Measurements from ENCODE around the gene CCDC152.
"Not testable (repeated sequence)": the region's sequence is repeated elsewhere in the genome, so short reads cannot be mapped to it uniquely, and the experiment has no call there.

CCDC152 gene, protein sequence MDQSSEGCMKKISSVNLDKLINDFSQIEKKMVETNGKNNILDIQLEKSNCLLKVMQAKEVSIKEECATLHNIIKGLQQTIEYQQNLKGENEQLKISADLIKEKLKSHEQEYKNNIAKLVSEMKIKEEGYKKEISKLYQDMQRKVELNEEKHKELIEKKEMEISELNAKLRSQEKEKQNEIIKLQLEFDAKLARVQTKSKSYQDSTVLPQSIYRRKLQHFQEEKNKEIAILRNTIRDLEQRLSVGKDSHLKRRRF

DNA sequence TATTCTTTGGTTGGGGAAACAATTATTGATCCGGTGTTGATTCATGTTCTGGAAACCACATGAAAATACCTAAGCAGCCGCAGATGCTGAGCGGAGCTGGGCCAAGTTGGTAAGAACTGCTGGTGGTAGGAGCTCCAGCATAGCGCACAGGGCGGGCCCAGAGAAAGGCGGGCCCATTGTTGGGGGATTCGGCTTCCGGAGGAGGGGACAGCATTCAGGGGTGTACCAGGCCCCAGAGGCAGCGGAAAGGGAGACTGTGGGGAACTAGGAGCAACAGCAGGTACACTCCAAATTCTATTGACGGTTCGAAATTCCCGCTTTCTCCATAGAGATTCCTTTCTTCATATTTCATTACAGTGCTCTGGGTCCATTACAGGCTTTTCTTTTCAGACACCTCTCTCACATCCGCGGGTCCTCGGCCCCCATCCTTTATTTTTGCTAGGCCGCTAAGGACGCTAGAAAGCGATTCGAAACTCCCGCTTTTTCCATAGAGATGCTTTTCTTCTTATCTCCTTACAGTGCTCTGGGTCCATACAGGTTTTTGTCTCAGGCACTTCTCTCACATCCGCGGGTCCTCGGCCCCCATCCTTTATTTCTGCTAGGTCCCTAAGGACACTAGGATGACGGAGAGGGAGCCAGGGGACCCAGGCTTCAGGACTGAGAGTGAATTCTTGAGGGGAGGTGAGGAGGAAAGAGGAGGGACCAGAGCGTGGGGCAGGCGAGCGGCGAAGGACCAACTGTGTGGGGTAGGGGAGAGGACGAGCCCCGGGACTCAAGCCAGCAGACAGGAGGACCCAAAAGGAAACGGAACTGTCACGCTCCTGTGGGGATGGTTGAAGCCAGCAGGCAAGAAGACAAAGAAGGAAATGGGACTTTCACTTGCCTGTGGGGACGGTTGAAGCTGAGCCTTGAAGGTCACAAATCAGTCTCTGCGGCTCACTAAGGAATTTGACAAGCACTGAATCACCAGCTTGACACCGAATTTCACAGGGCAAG, at the start of gene CCDC152:
CCDC152 (plus strand) TSS at position 213 of the 996 bp plus-strand sequence. CDS start 2,304 bp downstream, outside the sequence.
- H3K4me3 ChIP-seq (ENCODE audit: low read depth, low read length), result no peak within 1 kb of the TSS

DNA sequence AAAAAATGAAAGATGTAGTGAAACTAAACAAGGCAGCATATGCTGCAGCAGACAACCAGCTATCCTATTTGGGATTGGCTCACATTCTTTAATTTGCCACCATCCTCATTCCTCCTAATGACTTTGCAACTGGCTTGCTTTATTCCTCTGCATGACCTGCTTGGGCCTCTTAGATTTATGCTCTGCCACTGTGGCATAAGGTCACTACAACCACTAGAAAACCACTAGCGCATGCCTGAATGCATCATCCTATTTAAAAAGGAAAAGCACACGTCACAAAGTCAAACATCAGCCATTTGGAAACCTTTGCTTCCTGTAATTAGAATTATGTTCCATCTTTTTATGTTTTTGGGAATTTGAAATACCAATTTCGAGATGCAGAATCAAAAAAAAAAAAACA, 40.8 kb upstream of the CCDC152 start:
- H3K4me3 ChIP-seq (ENCODE audit: low read depth, low read length), result no peak overlapping the region
- DNase-seq (ENCODE audit: low read depth), result no peak
- TF ChIP-seq, protein P1, sequence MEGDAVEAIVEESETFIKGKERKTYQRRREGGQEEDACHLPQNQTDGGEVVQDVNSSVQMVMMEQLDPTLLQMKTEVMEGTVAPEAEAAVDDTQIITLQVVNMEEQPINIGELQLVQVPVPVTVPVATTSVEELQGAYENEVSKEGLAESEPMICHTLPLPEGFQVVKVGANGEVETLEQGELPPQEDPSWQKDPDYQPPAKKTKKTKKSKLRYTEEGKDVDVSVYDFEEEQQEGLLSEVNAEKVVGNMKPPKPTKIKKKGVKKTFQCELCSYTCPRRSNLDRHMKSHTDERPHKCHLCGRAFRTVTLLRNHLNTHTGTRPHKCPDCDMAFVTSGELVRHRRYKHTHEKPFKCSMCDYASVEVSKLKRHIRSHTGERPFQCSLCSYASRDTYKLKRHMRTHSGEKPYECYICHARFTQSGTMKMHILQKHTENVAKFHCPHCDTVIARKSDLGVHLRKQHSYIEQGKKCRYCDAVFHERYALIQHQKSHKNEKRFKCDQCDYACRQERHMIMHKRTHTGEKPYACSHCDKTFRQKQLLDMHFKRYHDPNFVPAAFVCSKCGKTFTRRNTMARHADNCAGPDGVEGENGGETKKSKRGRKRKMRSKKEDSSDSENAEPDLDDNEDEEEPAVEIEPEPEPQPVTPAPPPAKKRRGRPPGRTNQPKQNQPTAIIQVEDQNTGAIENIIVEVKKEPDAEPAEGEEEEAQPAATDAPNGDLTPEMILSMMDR (IDR thresholded peaks at IDR 0.05; ENCODE audit: low read depth, low read length, missing control alignments), result no peak

More for the DNA sequence above, at the start of gene CCDC152:
- TF ChIP-seq, protein P1 (IDR thresholded peaks at IDR 0.05; ENCODE audit: low read depth, low read length, missing control alignments), result no peak
- DNase-seq (ENCODE audit: low read depth), result no peak

DNA sequence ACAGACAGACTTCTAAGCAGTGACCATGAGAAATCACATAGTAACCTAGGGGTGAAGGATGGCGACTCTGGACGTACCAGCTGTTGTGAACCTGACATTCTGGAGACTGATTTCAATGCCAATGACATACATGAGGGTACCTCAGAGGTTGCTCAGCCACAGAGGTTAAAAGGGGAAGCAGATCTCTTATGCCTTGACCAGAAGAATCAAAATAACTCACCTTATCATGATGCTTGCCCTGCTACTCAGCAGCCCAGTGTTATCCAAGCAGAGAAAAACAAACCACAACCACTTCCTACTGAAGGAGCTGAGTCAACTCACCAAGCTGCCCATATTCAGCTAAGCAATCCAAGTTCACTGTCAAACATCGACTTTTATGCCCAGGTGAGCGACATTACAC, 38.0 kb upstream of the CCDC152 start:
- DNase-seq (ENCODE audit: low read depth), result no peak
- H3K4me3 ChIP-seq (ENCODE audit: low read depth, low read length), result no peak overlapping the region
- TF ChIP-seq, protein P1 (IDR thresholded peaks at IDR 0.05; ENCODE audit: low read depth, low read length, missing control alignments), result no peak

DNA sequence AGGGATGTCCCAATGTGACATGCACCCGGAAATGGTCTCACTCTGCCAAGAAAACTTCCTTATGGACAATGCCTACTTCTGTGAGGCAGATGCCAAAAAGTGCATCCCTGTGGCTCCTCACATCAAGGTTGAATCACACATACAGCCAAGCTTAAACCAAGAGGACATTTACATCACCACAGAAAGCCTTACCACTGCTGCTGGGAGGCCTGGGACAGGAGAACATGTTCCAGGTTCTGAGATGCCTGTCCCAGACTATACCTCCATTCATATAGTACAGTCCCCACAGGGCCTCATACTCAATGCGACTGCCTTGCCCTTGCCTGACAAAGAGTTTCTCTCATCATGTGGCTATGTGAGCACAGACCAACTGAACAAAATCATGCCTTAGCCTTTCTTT, 37.6 kb upstream of the CCDC152 start:
- TF ChIP-seq, protein P1 (IDR thresholded peaks at IDR 0.05; ENCODE audit: low read depth, low read length, missing control alignments), result no peak
- H3K4me3 ChIP-seq (ENCODE audit: low read depth, low read length), result no peak overlapping the region
- DNase-seq (ENCODE audit: low read depth), result no peak

DNA sequence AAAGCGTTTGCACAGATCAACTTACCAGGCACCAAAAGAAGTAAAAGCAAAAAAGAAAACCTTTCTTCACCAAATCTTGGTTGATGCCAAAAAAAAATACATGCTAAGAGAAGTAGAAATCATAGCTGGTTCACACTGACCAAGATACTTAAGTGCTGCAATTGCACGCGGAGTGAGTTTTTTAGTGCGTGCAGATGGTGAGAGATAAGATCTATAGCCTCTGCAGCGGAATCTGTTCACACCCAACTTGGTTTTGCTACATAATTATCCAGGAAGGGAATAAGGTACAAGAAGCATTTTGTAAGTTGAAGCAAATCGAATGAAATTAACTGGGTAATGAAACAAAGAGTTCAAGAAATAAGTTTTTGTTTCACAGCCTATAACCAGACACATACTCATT, 36.4 kb upstream of the CCDC152 start:
- H3K4me3 ChIP-seq (ENCODE audit: low read depth, low read length), result no peak overlapping the region
- DNase-seq (ENCODE audit: low read depth), result no peak
- TF ChIP-seq, protein P1 (IDR thresholded peaks at IDR 0.05; ENCODE audit: low read depth, low read length, missing control alignments), result no peak

DNA sequence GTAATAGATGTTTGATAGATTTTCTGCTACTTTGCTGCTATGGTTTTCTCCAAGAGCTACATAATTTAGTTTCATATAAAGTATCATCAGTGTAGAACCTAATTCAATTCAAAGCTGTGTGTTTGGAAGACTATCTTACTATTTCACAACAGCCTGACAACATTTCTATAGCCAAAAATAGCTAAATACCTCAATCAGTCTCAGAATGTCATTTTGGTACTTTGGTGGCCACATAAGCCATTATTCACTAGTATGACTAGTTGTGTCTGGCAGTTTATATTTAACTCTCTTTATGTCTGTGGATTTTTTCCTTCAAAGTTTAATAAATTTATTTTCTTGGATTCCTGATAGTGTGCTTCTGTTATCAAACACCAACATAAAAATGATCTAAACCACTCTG, 35.1 kb upstream of the CCDC152 start:
- TF ChIP-seq, protein P1 (IDR thresholded peaks at IDR 0.05; ENCODE audit: low read depth, low read length, missing control alignments), result no peak
- no peak overlapping the region for H3K4me3 ChIP-seq (ENCODE audit: low read depth, low read length)
- no peak for DNase-seq (ENCODE audit: low read depth)

DNA sequence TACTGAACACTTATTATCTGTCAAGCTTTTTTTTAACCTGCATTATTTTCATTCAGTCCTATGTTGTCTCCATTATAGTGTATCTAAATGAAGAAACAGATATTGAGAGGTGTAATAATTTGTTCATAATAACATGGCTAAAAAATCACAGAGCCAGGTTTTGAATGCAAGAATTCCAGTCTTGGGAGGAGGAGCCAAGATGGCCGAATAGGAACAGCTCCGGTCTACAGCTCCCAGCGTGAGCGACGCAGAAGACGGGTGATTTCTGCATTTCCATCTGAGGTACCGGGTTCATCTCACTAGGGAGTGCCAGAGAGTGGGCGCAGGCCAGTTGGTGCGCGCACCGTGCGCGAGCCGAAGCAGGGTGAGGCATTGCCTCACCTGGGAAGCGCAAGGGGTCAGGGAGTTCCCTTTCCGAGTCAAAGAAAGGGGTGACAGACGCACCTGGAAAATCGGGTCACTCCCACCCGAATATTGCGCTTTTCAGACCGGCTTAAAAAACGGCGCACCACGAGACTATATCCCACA, 22.0 kb upstream of the CCDC152 start:
- not testable (repeated sequence) for H3K4me3 ChIP-seq (ENCODE audit: low read depth, low read length); DNase-seq (ENCODE audit: low read depth)

Data from GM12864 (cell line).